Measurements from ENCODE around the gene ATP10B.

- TF ChIP-seq FOXK2 (IDR thresholded peaks at IDR 0.05), result no peak
- no peak for TF ChIP-seq NFRKB (IDR thresholded peaks at IDR 0.05)
- no peak for TF ChIP-seq SP1 (IDR thresholded peaks at IDR 0.05)
- no peak for TF ChIP-seq ELF4 (IDR thresholded peaks at IDR 0.05)
- no peak for TF ChIP-seq FOXM1 (IDR thresholded peaks at IDR 0.05; ENCODE audit: borderline replicate concordance)
- TF ChIP-seq L3MBTL2 (conservative IDR thresholded peaks at IDR 0.05), result no peak
- TF ChIP-seq FOXA1 (IDR thresholded peaks at IDR 0.05), result no peak
- no peak for TF ChIP-seq BHLHE40 (IDR thresholded peaks at IDR 0.05; ENCODE audit: borderline replicate concordance)
- no peak for TF ChIP-seq HDGF (IDR thresholded peaks at IDR 0.05; ENCODE audit: borderline replicate concordance)
- no peak for TF ChIP-seq LEF1 (IDR thresholded peaks at IDR 0.05; ENCODE audit: borderline replicate concordance)
- TF ChIP-seq SUZ12 (IDR thresholded peaks at IDR 0.05), result no peak
- no peak for TF ChIP-seq TARDBP (IDR thresholded peaks at IDR 0.05)
Observed at GRCh38 chr5:160847526-160848085, 4.4 kb downstream of the ATP10B start.

All from HEK293T (cell line).